Nephron progenitor cell (in vitro differentiated cells): ENCODE data around the gene GNAL.

ENCODE experiments used
- DNase-seq: peaks from one replicate; pipeline ENCODE4 v3.0.0; 2021
- H3K27ac Mint-ChIP-seq: 2 replicates; pipeline ENCODE4 v1.8.0; 2021; ENCODE audit warnings: mild to moderate bottlenecking, moderate library complexity, mixed read lengths
- H3K27me3 Mint-ChIP-seq: 2 replicates; pipeline ENCODE4 v1.8.0; 2021; ENCODE audit warnings: mild to moderate bottlenecking, low read depth, mixed read lengths; ENCODE audit not compliant: poor library complexity
- H3K36me3 Mint-ChIP-seq: 2 replicates; pipeline ENCODE4 v1.8.0; 2021; ENCODE audit warnings: low read depth, mixed read lengths
- H3K4me1 Mint-ChIP-seq: 2 replicates; pipeline ENCODE4 v1.8.0; 2021; ENCODE audit warnings: mixed read lengths
- H3K4me3 Mint-ChIP-seq: 2 replicates; pipeline ENCODE4 v1.8.0; 2021; ENCODE audit warnings: mild to moderate bottlenecking, moderate library complexity, mixed read lengths
- H3K9me3 Mint-ChIP-seq: 2 replicates; pipeline ENCODE4 v1.8.0; 2021; ENCODE audit warnings: mild to moderate bottlenecking, moderate library complexity, mixed read lengths
- TF ChIP-seq, protein P1 (sequence below): fragments of 200-600 bp; sonication (generic); IDR thresholded peaks from 2 replicates; pipeline ENCODE4 v1.5.0; 2021; ENCODE audit warnings: antibody characterized with exemption

Gene GNAL

DNA sequence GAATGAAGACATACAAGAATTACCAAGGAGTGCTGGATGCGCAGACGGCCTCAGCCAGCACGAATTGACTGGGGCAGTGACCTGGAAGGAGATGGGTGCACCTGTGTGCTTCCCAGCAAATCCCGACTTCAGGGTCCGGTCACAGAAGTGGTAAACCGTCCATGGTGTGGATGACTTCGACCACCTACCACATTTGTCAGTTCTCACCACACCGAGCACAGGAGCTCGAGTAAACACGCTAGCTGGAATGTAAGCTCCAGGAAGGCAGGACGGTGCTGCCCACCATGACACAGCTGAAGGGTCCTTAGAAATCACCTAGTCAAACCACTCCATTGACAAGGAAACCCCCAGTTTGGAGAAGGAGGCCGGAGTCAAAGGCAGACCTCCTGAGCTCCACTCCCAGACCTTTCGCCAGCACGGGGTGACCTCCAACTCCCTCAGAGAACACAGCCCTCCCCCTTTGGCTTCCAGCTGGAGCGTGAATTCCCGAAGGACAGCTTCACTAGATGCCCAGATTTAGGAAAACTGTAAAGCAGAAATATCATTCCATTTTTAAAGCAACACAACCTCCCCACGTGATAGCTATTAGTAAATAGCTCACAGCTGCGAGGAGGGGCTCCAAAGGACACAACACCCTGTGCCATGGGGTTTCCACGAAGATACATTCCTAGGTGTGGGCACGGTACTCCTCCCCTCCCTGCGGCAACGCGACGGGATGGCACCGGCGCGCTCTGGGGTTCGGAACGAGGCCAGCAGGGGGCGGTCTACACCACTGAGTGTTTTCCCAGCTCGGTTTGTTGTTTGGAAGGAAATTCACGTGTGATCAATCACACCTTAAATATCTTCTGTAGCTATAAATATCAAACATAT is 34.1 kb upstream of the GNAL start:
- Mint-ChIP-seq H3K27me3 (peaks cover 45% of the 10 kb centered on the region), H3K4me1 (peaks cover 47% of the 10 kb centered on the region), H3K4me3 (peak overlapping the region; percentile 66), H3K9me3 (peaks cover 2% of the 10 kb centered on the region), H3K36me3 (no peaks in the 10 kb centered on the region), H3K27ac (no peak overlapping the region)
- TF ChIP-seq, protein P1, sequence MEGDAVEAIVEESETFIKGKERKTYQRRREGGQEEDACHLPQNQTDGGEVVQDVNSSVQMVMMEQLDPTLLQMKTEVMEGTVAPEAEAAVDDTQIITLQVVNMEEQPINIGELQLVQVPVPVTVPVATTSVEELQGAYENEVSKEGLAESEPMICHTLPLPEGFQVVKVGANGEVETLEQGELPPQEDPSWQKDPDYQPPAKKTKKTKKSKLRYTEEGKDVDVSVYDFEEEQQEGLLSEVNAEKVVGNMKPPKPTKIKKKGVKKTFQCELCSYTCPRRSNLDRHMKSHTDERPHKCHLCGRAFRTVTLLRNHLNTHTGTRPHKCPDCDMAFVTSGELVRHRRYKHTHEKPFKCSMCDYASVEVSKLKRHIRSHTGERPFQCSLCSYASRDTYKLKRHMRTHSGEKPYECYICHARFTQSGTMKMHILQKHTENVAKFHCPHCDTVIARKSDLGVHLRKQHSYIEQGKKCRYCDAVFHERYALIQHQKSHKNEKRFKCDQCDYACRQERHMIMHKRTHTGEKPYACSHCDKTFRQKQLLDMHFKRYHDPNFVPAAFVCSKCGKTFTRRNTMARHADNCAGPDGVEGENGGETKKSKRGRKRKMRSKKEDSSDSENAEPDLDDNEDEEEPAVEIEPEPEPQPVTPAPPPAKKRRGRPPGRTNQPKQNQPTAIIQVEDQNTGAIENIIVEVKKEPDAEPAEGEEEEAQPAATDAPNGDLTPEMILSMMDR: peak; percentile 94
- DNase-seq: peak; percentile 85

DNA sequence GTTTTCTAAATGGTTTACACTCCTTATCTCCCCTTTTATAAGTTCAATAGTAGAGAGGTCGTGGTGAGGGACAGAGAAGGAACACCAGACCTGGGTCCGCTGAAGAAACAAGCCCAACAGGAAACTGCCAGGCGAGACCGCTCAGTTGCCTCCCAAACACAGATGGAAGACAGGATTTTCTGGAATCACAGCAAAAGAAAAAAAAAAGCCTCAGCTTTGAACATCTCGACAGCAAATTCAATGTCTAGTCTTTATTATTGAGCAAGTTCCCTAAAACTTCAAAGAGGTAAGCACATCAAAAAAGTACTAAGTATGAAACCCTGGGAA is 33.5 kb upstream of the GNAL start:
- Mint-ChIP-seq H3K9me3 (no peaks in the 10 kb centered on the region), H3K27ac (no peak overlapping the region), H3K4me3 (peak overlapping the region; percentile 66), H3K4me1 (peaks cover 41% of the 10 kb centered on the region), H3K36me3 (no peaks in the 10 kb centered on the region), H3K27me3 (peaks cover 45% of the 10 kb centered on the region)
- TF ChIP-seq, protein P1: peak; percentile 3
- no peak for DNase-seq

DNA sequence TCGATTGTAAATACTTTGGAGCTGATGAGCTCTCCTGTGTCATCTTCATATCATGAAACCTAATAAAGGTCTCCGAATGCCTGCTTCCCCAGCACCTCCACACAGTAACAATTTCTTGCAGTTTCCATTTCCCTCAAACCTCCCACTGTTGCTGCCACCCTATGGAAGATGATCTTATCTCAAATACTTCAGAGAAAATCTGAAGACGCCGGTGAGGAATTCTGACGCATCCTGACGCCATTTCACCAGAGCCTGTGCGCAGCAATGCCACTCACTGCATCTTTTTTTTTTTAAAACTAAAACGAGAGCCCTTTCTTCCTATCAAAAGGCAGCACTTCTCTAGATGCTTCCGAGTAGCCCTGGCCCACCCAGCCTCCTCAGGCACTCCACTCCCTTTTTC is 31.9 kb upstream of the GNAL start:
- Mint-ChIP-seq H3K27me3 (peaks cover 34% of the 10 kb centered on the region), H3K27ac (no peak overlapping the region), H3K4me3 (no peak overlapping the region), H3K9me3 (no peaks in the 10 kb centered on the region), H3K4me1 (peaks cover 31% of the 10 kb centered on the region), H3K36me3 (no peaks in the 10 kb centered on the region)
- DNase-seq: no peak
- TF ChIP-seq, protein P1: no peak

DNA sequence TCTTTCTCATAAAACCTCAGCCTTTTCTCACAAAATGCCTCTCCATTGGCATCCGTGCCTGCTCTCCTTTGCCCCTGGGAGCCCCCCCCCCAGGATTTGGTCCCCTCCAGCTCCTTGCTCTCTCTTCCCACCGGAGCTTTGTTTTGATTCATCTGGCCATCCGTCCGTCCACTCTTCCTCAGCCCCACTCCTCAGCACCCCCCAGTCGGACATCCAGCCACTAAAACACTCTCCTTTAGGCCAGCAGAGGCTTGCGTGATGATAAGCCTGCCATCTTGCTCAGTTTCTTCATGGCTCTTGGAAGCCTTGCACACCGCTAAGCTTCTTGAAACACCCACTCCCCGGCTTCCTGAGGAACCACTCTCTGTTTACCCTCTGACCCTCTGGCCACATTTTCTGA is 31.5 kb upstream of the GNAL start:
- peak overlapping the region; percentile 4 for H3K27ac Mint-ChIP-seq
- H3K27me3 Mint-ChIP-seq: peaks cover 34% of the 10 kb centered on the region
- no peaks in the 10 kb centered on the region for H3K9me3 Mint-ChIP-seq

DNA sequence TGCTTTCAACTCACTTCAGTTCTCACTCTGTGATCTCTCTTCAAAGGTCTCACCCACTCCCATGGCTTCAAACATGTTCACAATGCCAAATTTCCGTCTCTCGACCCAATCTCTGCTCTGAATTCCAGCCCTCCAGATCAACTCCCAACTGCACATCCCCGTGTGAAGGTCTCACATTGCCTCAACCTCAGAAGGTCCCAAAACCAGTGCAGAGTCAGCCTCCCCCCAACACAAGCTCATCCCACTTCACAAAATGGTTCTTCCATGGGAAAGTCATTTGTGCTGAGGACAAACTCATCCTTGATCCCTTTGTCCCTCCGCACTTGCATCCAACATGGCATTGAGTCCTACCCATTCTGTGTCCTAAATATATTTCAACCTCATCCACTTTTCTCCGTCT is 31.0 kb upstream of the GNAL start:
- Mint-ChIP-seq H3K27ac (peak overlapping the region; percentile 4), H3K27me3 (peaks cover 34% of the 10 kb centered on the region), H3K4me3 (no peak overlapping the region), H3K9me3 (no peaks in the 10 kb centered on the region), H3K4me1 (peaks cover 29% of the 10 kb centered on the region), H3K36me3 (no peaks in the 10 kb centered on the region)
- TF ChIP-seq, protein P1: no peak
- DNase-seq: no peak

More for the DNA sequence above, 31.5 kb upstream of the GNAL start:
- no peak for DNase-seq
- TF ChIP-seq, protein P1: no peak
- peaks cover 29% of the 10 kb centered on the region for H3K4me1 Mint-ChIP-seq
- H3K4me3 Mint-ChIP-seq: no peak overlapping the region
- no peaks in the 10 kb centered on the region for H3K36me3 Mint-ChIP-seq

DNA sequence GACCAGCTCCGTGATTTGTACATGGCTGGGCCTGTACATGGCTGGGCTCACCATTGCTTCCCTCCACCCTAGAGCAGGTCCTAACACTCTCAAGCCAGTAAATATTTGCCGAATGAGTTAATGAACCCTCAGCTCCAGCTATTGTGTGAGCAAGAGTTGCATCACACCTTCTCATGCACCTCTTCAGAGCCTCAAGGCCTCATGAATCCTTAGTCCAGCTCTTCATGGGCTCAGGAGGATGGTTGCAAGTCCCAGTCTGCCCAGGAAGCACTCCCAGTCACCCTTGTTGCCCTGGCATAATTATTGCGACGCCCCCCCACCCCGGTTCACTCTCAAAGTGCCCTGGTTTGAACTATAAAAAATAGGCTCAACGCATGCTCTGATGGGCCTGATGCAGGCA is 30.1 kb upstream of the GNAL start:
- H3K4me1 Mint-ChIP-seq: peaks cover 29% of the 10 kb centered on the region
- H3K27me3 Mint-ChIP-seq: peaks cover 24% of the 10 kb centered on the region
- TF ChIP-seq, protein P1: no peak
- no peaks in the 10 kb centered on the region for H3K9me3 Mint-ChIP-seq
- no peaks in the 10 kb centered on the region for H3K36me3 Mint-ChIP-seq
- H3K27ac Mint-ChIP-seq: no peak overlapping the region
- DNase-seq: no peak
- H3K4me3 Mint-ChIP-seq: no peak overlapping the region
